IMR-90 (cell line): ENCODE measurements around the gene MLLT10. TPM values are rescaled to one million over a fixed set of nuclear protein-coding genes. Genes with fewer than 3 reads are reported as not detected.
A peak's percentile ranks its signal among the peaks of the same experiment; 100 is the strongest.

Experiments
- ATAC-seq: fragments of 200-7000 bp; cut with Tn5 transposase; 2 replicates; pipeline ENCODE4 v1.9.1; 2020; ENCODE audit warnings: low read depth, mild to moderate bottlenecking, moderate library complexity
- BruUV-seq: library from RNA; stranded (reverse); fragments of 400-500 nt; replicated peaks from 2 replicates; lab custom pipeline; 2021; lab: Mats Ljungman, UMichigan
- CTCF ChIA-PET: fragments of 300-600 bp; formaldehyde crosslinking; extraction: SDS; loops from one replicate; lab custom pipeline; 2021; ENCODE audit warnings: antibody characterized with exemption; lab: Yijun Ruan, JAX
- POLR2A ChIA-PET: fragments of 300-600 bp; sonication (Branson Sonifier 250); formaldehyde crosslinking; loops from one replicate; lab custom pipeline; 2022; ENCODE audit warnings: antibody characterized with exemption; ENCODE audit not compliant: unreplicated experiment; lab: Charles Lee
- DNase-seq: peaks from one replicate; pipeline ENCODE4 v3.0.0; 2013
- H2AFZ ChIP-seq: replicated peaks from 2 replicates; pipeline ENCODE3; 2013; ENCODE audit warnings: low read length, mild to moderate bottlenecking; ENCODE audit not compliant: poor library complexity
- H2AK5ac ChIP-seq: 2 replicates; pipeline ENCODE4 v1.6.1; 2013; ENCODE audit warnings: low read depth, low read length, inconsistent platforms
- H2AK9ac ChIP-seq: replicated peaks from 2 replicates; pipeline ENCODE3; 2013; ENCODE audit warnings: mild to moderate bottlenecking, low read depth, low read length, moderate library complexity; ENCODE audit not compliant: poor library complexity
- H2BK120ac ChIP-seq: 2 replicates; pipeline ENCODE4 v1.6.1; 2013; ENCODE audit warnings: low read depth, low read length, inconsistent platforms
- H2BK15ac ChIP-seq: 3 replicates; pipeline ENCODE4 v1.6.1; 2013; ENCODE audit warnings: low read depth, low read length, inconsistent platforms
- H2BK20ac ChIP-seq: 2 replicates; pipeline ENCODE4 v1.6.1; 2013; ENCODE audit warnings: low read depth, mild to moderate bottlenecking, inconsistent platforms, low read length, moderate library complexity
- H2BK5ac ChIP-seq: 2 replicates; pipeline ENCODE4 v1.6.1; 2013; ENCODE audit warnings: mild to moderate bottlenecking, low read depth, low read length, inconsistent platforms; ENCODE audit not compliant: poor library complexity, severe bottlenecking
- H3K14ac ChIP-seq: replicated peaks from 2 replicates; pipeline ENCODE4 v1.6.1; 2013; ENCODE audit warnings: low read depth, low read length, inconsistent platforms
- H3K18ac ChIP-seq: 2 replicates; pipeline ENCODE4 v1.6.1; 2013; ENCODE audit warnings: low read depth, low read length, control low read depth
- H3K23ac ChIP-seq: 2 replicates; pipeline ENCODE4 v1.6.1; 2013; ENCODE audit warnings: low read depth, low read length, inconsistent platforms
- H3K27ac ChIP-seq: 2 replicates; pipeline ENCODE4 v1.5.1; 2013; ENCODE audit warnings: mild to moderate bottlenecking, control low read depth, low read length; ENCODE audit not compliant: insufficient read depth
- H3K27me3 ChIP-seq: 2 replicates; pipeline ENCODE4 v1.6.1; 2013; ENCODE audit warnings: low read length; ENCODE audit not compliant: control insufficient read depth, insufficient read depth
- H3K36me3 ChIP-seq: 2 replicates; pipeline ENCODE4 v1.6.1; 2013; ENCODE audit warnings: low read length, mixed read lengths; ENCODE audit not compliant: control insufficient read depth, insufficient read depth
- H3K4ac ChIP-seq: 2 replicates; pipeline ENCODE4 v1.6.1; 2013; ENCODE audit warnings: low read depth, low read length, inconsistent platforms
- H3K4me1 ChIP-seq: 2 replicates; pipeline ENCODE4 v1.6.1; 2013; ENCODE audit warnings: low read length, mixed read lengths; ENCODE audit not compliant: control insufficient read depth, insufficient read depth
- H3K4me2 ChIP-seq: 2 replicates; pipeline ENCODE4 v1.6.1; 2013; ENCODE audit warnings: low read depth, mild to moderate bottlenecking, control low read depth, low read length, moderate library complexity
- H3K4me3 ChIP-seq: 2 replicates; pipeline ENCODE4 v1.5.1; 2013; ENCODE audit warnings: low read depth, mild to moderate bottlenecking, control low read depth, low read length, moderate library complexity; ENCODE audit not compliant: insufficient read depth
- H3K56ac ChIP-seq: 2 replicates; pipeline ENCODE4 v1.6.1; 2013; ENCODE audit warnings: low read length, inconsistent platforms; ENCODE audit not compliant: insufficient read depth; ENCODE audit errors: extremely low read depth
- H3K79me1 ChIP-seq, 2 experiments: 2 replicates each; pipeline ENCODE4 v1.6.1; 2013; ENCODE audit warnings: low read length in 2 of 2, inconsistent platforms in 1 of 2, low read depth in 1 of 2
- H3K9ac ChIP-seq: 2 replicates; pipeline ENCODE4 v1.6.1; 2013; ENCODE audit warnings: low read depth, low read length, control low read depth
- H3K9me1 ChIP-seq: 2 replicates; pipeline ENCODE4 v1.6.1; 2013; ENCODE audit warnings: low read length, inconsistent platforms; ENCODE audit not compliant: insufficient read depth
- H3K9me3 ChIP-seq: 2 replicates; pipeline ENCODE4 v1.6.1; 2013; ENCODE audit warnings: low read length; ENCODE audit not compliant: control insufficient read depth, insufficient read depth
- H4K20me1 ChIP-seq: 2 replicates; pipeline ENCODE4 v1.6.1; 2013; ENCODE audit warnings: low read length, inconsistent platforms; ENCODE audit not compliant: insufficient read depth
- H4K5ac ChIP-seq: 2 replicates; pipeline ENCODE4 v1.6.1; 2013; ENCODE audit warnings: mild to moderate bottlenecking, low read depth, low read length, control low read depth
- H4K8ac ChIP-seq, 2 experiments: 2 replicates each; pipeline ENCODE4 v1.6.1; 2013; ENCODE audit warnings: low read depth in 2 of 2, low read length in 2 of 2, control low read depth in 1 of 2, inconsistent platforms in 1 of 2
- H4K91ac ChIP-seq: 2 replicates; pipeline ENCODE4 v1.6.1; 2013; ENCODE audit warnings: low read depth, low read length, inconsistent platforms; ENCODE audit not compliant: insufficient read depth
- BHLHE40 ChIP-seq: fragments of 150-350 bp; IDR thresholded peaks from 2 replicates; pipeline ENCODE4 v1.6.1; 2016; ENCODE audit warnings: mild to moderate bottlenecking, low read depth, low read length
- CEBPB ChIP-seq: IDR thresholded peaks from 2 replicates; pipeline ENCODE4 v1.6.1; 2012; ENCODE audit warnings: low read depth, low read length, improper control_type of control experiment
- CHD1 ChIP-seq: IDR thresholded peaks from 2 replicates; pipeline ENCODE4 v1.6.1; 2012; ENCODE audit warnings: low read depth, low read length, improper control_type of control experiment
- CTCF ChIP-seq: conservative IDR thresholded peaks from 2 replicates; pipeline ENCODE4 v1.5.1; 2012; ENCODE audit warnings: mild to moderate bottlenecking, low read depth, low read length, improper control_type of control experiment
- ELK1 ChIP-seq: fragments of 150-350 bp; IDR thresholded peaks from 2 replicates; pipeline ENCODE4 v1.6.1; 2016; ENCODE audit warnings: low read depth, mild to moderate bottlenecking, low read length, moderate library complexity, borderline replicate concordance
- FOS ChIP-seq: fragments of 150-350 bp; IDR thresholded peaks from 2 replicates; pipeline ENCODE4 v1.6.1; 2016; ENCODE audit warnings: low read depth, low read length
- MAFK ChIP-seq: IDR thresholded peaks from 2 replicates; pipeline ENCODE4 v1.6.1; 2012; ENCODE audit warnings: low read depth, low read length, improper control_type of control experiment
- MAZ ChIP-seq: IDR thresholded peaks from 2 replicates; pipeline ENCODE4 v1.6.1; 2012; ENCODE audit warnings: low read depth, mild to moderate bottlenecking, low read length, improper control_type of control experiment, moderate library complexity, borderline replicate concordance
- MXI1 ChIP-seq: IDR thresholded peaks from 2 replicates; pipeline ENCODE4 v1.6.1; 2012; ENCODE audit warnings: low read depth, mild to moderate bottlenecking, low read length, moderate library complexity, borderline replicate concordance
- NFE2L2 ChIP-seq: fragments of 150-350 bp; IDR thresholded peaks from 2 replicates; pipeline ENCODE4 v1.6.1; 2016; ENCODE audit warnings: low read depth, mild to moderate bottlenecking, low read length
- POLR2A ChIP-seq: IDR thresholded peaks from 2 replicates; pipeline ENCODE4 v1.6.1; 2012; ENCODE audit warnings: mild to moderate bottlenecking, low read depth, low read length
- RAD21 ChIP-seq: IDR thresholded peaks from 2 replicates; pipeline ENCODE4 v1.6.1; 2012; ENCODE audit warnings: low read length, improper control_type of control experiment
- RCOR1 ChIP-seq: IDR thresholded peaks from 2 replicates; pipeline ENCODE4 v1.6.1; 2012; ENCODE audit warnings: mild to moderate bottlenecking, low read length, improper control_type of control experiment; ENCODE audit not compliant: insufficient replicate concordance
- RFX5 ChIP-seq: IDR thresholded peaks from 2 replicates; pipeline ENCODE4 v1.8.0; 2012; ENCODE audit warnings: low read depth, mild to moderate bottlenecking, low read length, moderate library complexity
- SMC3 ChIP-seq: fragments of 150-350 bp; IDR thresholded peaks from 2 replicates; pipeline ENCODE4 v1.6.1; 2016; ENCODE audit warnings: low read depth, mild to moderate bottlenecking, antibody characterized with exemption, low read length, moderate library complexity
- USF2 ChIP-seq: fragments of 150-350 bp; IDR thresholded peaks from 2 replicates; pipeline ENCODE4 v1.6.1; 2017; ENCODE audit warnings: mild to moderate bottlenecking, antibody characterized with exemption, low read length, low read depth
- WGBS, 2 experiments: methylation state at CpG; one replicate each; pipeline versions ENCODE4 v1.1.5 to v1.1.7; 2013; ENCODE audit warnings: missing lambda C conversion rate in 2 of 2; ENCODE audit not compliant: insufficient read length in 1 of 2; ENCODE audit errors: extremely low coverage in 2 of 2; 5-methylcytosine and 5-hydroxymethylcytosine counted together
- dilution Hi-C: fragments of 300-500 bp; cut with HindIII; formaldehyde crosslinking; loops from one replicate; pipeline ENCODE4 v1.14.3; 2018; ENCODE audit warnings: low sequenced_read_pairs; ENCODE audit not compliant: unreplicated experiment
- in situ Hi-C: fragments of 300-500 bp; cut with MboI; formaldehyde crosslinking; loops from 3 replicates; pipeline ENCODE4 v1.14.3; 2019; ENCODE audit warnings: low sequenced_read_pairs, inconsistent platforms, mixed read lengths
- intact Hi-C: fragments of 100-400 bp; cut with micrococcal nuclease; formaldehyde crosslinking; loops from 2 replicates; pipeline ENCODE4 v1.10.0; 2022
- polyA plus RNA-seq, 3 experiments: library from polyadenylated mRNA; depleted of rRNA; stranded (reverse); fragments of >200 nt; gene quantifications; 2 replicates each; pipeline ENCODE4 v1.2.3, GENCODE V29; 2012; ENCODE audit warnings: low replicate concordance in 1 of 3
- total RNA-seq: library from RNA; depleted of rRNA; stranded (reverse); fragments of >200 nt; gene quantifications from 2 replicates; pipeline ENCODE4 v1.2.3, GENCODE V29; 2012

Gene MLLT10
- total and polyA plus RNA-seq, 2 of the 4 experiments (the other 2 are of a cell fraction) = 22.5 to 29.0 TPM

GRCh38 chr10:21662635-21663034 is 128.6 kb downstream of the MLLT10 start:
- H3K14ac ChIP-seq = no peak overlapping the region
- H3K4me2 ChIP-seq = no peak overlapping the region
- H3K4ac ChIP-seq = no peak overlapping the region
- H4K8ac ChIP-seq = no peak overlapping the region
- BruUV-seq = no TSS peak
- H2AK5ac ChIP-seq = no peak overlapping the region
- WGBS, 2 experiments = no CpG with 5 or more reads among the region's 2 CpGs
- in situ Hi-C loops = no loop called here
- H2BK15ac ChIP-seq = no peak overlapping the region
- H3K79me1 ChIP-seq = peaks cover 18 to 52% of the 10 kb centered on the region in 2 experiments
- H3K23ac ChIP-seq = peak overlapping the region; percentile 27; the same call in 1 of the 2 replicates
- no peak overlapping the region for H4K5ac ChIP-seq
- no peak overlapping the region for H2BK20ac ChIP-seq
- no peaks in the 10 kb centered on the region for H3K27me3 ChIP-seq
- H4K91ac ChIP-seq = no peak overlapping the region
- no peak overlapping the region for H3K9ac ChIP-seq
- H3K9me1 ChIP-seq = no peaks in the 10 kb centered on the region
- no peaks in the 10 kb centered on the region for H3K9me3 ChIP-seq
- no peak overlapping the region for H2BK5ac ChIP-seq
- TF ChIP-seq MAFK = no peak
- TF ChIP-seq CEBPB = no peak
- TF ChIP-seq MXI1 = no peak
- TF ChIP-seq MAZ = no peak
- TF ChIP-seq RFX5 = no peak
- TF ChIP-seq RAD21 = no peak
- TF ChIP-seq ELK1 = no peak
- TF ChIP-seq BHLHE40 = no peak
- TF ChIP-seq USF2 = no peak
- TF ChIP-seq NFE2L2 = no peak
- TF ChIP-seq SMC3 = no peak
- TF ChIP-seq RCOR1 = no peak
- TF ChIP-seq FOS = no peak
- TF ChIP-seq POLR2A = no peak
- no peak for TF ChIP-seq CTCF
- no peak for TF ChIP-seq CHD1
- ChIA-PET POLR2A (no interaction called here), CTCF (no interaction called here)
- no peak overlapping the region for H2AFZ ChIP-seq
- H2BK120ac ChIP-seq = no peak overlapping the region
- no peak overlapping the region for H3K18ac ChIP-seq
- DNase-seq = no peak
- ATAC-seq = no peak
- no peak overlapping the region for H2AK9ac ChIP-seq
- no peaks in the 10 kb centered on the region for H3K4me1 ChIP-seq
- dilution Hi-C loops = no loop called here
- H4K20me1 ChIP-seq = peaks cover 5% of the 10 kb centered on the region; the same call in 1 of the 2 replicates
- peaks cover 3% of the 10 kb centered on the region; the same call in 1 of the 2 replicates for H3K36me3 ChIP-seq
- no peak overlapping the region for H3K56ac ChIP-seq
- no peak overlapping the region for H3K27ac ChIP-seq
- H3K4me3 ChIP-seq = no peak overlapping the region
- intact Hi-C loops = no loop called here
